Esophagus muscularis mucosa (tissue), 4 donors: ENCODE results near the gene SH3TC2.

ENCODE experiments used
- CTCF ChIP-seq, 3 experiments: fragments of 200-600 bp in 2 of 3; fragments of 450-650 bp in 1 of 3; sonication (generic) in 2 of 3; IDR thresholded peaks; one replicate each; pipeline ENCODE4 v1.5.1; 2017 to 2019; ENCODE audit warnings: antibody characterized with exemption in 3 of 3, mild to moderate bottlenecking in 2 of 3, moderate library complexity in 1 of 3
- EP300 ChIP-seq: sonication (generic); formaldehyde crosslinking; IDR thresholded peaks from one replicate; pipeline ENCODE4 v1.6.1; 2017; ENCODE audit warnings: antibody characterized with exemption
- POLR2A ChIP-seq: fragments of 450-650 bp; IDR thresholded peaks from one replicate; pipeline ENCODE4 v1.6.1; 2017; ENCODE audit warnings: antibody characterized with exemption, moderate library complexity, mild to moderate bottlenecking, low read depth
- POLR2AphosphoS5 ChIP-seq, 2 donors: sonication (generic); formaldehyde crosslinking; IDR thresholded peaks; one replicate each; pipeline ENCODE4 v1.6.1; 2017; ENCODE audit warnings: antibody characterized with exemption in 2 of 2

DNA sequence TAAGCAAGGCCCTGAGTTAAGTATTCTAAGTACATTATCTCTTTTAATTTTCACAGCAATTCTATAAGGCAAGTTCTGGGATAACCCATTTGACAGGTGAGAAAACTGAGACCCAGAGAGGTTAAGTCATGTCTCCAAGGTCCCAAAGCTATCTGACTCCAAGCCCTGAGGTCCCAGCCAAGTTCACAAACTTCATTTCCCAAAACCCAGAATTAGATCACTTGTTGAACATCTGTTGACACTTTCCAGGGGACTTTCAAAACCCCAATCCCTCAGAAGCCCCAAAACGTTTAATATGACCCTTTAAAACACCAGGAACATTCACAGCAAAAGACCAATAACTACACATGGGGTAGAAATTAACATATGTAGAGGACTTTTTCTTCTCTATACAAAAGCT, 72.0 kb downstream of the SH3TC2 start:
- TF ChIP-seq CTCF (IDR thresholded peaks at IDR 0.05) (no peak), POLR2A (no peak), POLR2AphosphoS5 (IDR thresholded peaks at IDR 0.05) (no peak), EP300 (no peak)
